GM18508 (cell line): ENCODE data around the gene FLNB.

Experiments
- ATAC-seq: cut with Tn5 transposase; IDR thresholded peaks from one replicate; pipeline ENCODE4 v1.9.1; 2021; ENCODE audit warnings: moderate number of reproducible peaks; ENCODE audit not compliant: insufficient read depth, unreplicated experiment

Gene FLNB

GRCh38 chr3:58005669-58006068 is 2.6 kb upstream of the FLNB start:
- ATAC-seq = no peak

GRCh38 chr3:58006661-58007060 is 1.6 kb upstream of the FLNB start:
- ATAC-seq = no peak

GRCh38 chr3:58009026-58009748 is 965 bp downstream of the FLNB start:
- no peak for ATAC-seq

GRCh38 chr3:58009749-58010535 is 1.7 kb downstream of the FLNB start:
- no peak for ATAC-seq

- no peak for ATAC-seq
Measured at GRCh38 chr3:58010562-58010961, 2.3 kb downstream of the FLNB start.

- ATAC-seq = no peak
Measured at GRCh38 chr3:58011580-58011979, 3.4 kb downstream of the FLNB start.

GRCh38 chr3:58012302-58012701 is 4.1 kb downstream of the FLNB start:
- ATAC-seq = no peak

GRCh38 chr3:58013099-58013498 is 4.9 kb downstream of the FLNB start:
- ATAC-seq = no peak

GRCh38 chr3:58013973-58014649 is 5.9 kb downstream of the FLNB start:
- no peak for ATAC-seq

GRCh38 chr3:58015520-58015915 is 7.3 kb downstream of the FLNB start:
- ATAC-seq = no peak

GRCh38 chr3:58016710-58017109 is 8.5 kb downstream of the FLNB start:
- no peak for ATAC-seq

- no peak for ATAC-seq
Measured at GRCh38 chr3:58018892-58019742, 10.9 kb downstream of the FLNB start.

- no peak for ATAC-seq
Measured at GRCh38 chr3:58020783-58021071, 12.5 kb downstream of the FLNB start.

GRCh38 chr3:58021072-58021959 is 13.1 kb downstream of the FLNB start:
- no peak for ATAC-seq

- ATAC-seq = no peak
Measured at GRCh38 chr3:58021962-58022361, 13.7 kb downstream of the FLNB start.

- ATAC-seq = no peak
Measured at GRCh38 chr3:58022490-58022889, 14.3 kb downstream of the FLNB start.

- ATAC-seq = no peak
Measured at GRCh38 chr3:58023531-58023930, 15.3 kb downstream of the FLNB start.

- no peak for ATAC-seq
Measured at GRCh38 chr3:58025406-58025805, 17.2 kb downstream of the FLNB start.

- no peak for ATAC-seq
Measured at GRCh38 chr3:58025837-58026569, 17.8 kb downstream of the FLNB start.
